Activated naive CD8-positive, alpha-beta T cell treated with anti-CD3 and anti-CD28 coated beads, Interleukin-2, amount 50 U/mL, for 24 hours (primary cell): ENCODE data around the gene GOLGA8A.
A peak's percentile ranks its signal among the peaks of the same experiment; 100 is the strongest.

Source experiments
- ATAC-seq: fragments of 150-1000 bp; cut with Tn5 transposase; one replicate; pipeline ENCODE4 v1.10.0; 2021
- DNase-seq: peaks from one replicate; pipeline ENCODE4 v3.0.0; 2021
- H3K27ac Mint-ChIP-seq: one replicate; pipeline ENCODE4 v1.8.0; 2021; ENCODE audit warnings: mild to moderate bottlenecking, mixed read lengths
- H3K27me3 Mint-ChIP-seq: one replicate; pipeline ENCODE4 v1.8.0; 2021; ENCODE audit warnings: mixed read lengths
- H3K36me3 Mint-ChIP-seq: one replicate; pipeline ENCODE4 v1.8.0; 2021; ENCODE audit warnings: low read depth, mixed read lengths
- H3K4me1 Mint-ChIP-seq: one replicate; pipeline ENCODE4 v1.8.0; 2021; ENCODE audit warnings: mixed read lengths
- H3K4me3 Mint-ChIP-seq: one replicate; pipeline ENCODE4 v1.8.0; 2021; ENCODE audit warnings: mild to moderate bottlenecking, moderate library complexity, mixed read lengths
- H3K9me3 Mint-ChIP-seq: one replicate; pipeline ENCODE4 v1.8.0; 2021; ENCODE audit warnings: mixed read lengths

The GOLGA8A gene

DNA sequence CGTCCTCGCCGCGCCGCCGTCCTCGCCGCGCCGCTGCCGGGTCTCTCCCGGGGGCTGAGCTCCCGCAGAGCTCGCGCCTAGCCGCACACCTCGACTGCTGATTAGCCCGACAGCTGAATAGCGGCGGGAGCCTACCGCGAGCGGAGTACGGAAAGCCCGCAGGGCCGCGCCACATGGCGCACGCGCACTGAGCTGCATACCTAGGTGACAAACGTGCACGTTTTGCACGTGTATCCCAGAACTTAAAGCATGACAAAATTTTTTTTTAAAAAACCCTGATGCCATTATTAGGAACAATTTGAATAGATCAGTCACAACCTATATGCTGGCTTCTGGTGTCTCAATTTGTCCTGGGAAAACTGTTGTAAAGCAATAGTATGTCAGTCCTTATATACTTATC lies at the start of gene GOLGA8A:
Gene GOLGA8A (minus strand): TSS at position 122 of the 400 bp plus-strand sequence. CDS start 48,117 bp downstream, outside the sequence.
- DNase-seq: peak; percentile 85
- H3K4me1 Mint-ChIP-seq: peaks cover 17% of the 10 kb centered on the region
- H3K27me3 Mint-ChIP-seq: peaks cover 7% of the 10 kb centered on the region
- H3K36me3 Mint-ChIP-seq: peaks cover 20% of the 10 kb centered on the region
- H3K9me3 Mint-ChIP-seq: no peaks in the 10 kb centered on the region
- ATAC-seq: peak; percentile 63
- H3K27ac Mint-ChIP-seq: peak within 1 kb of the TSS; percentile 97
- H3K4me3 Mint-ChIP-seq: peak within 1 kb of the TSS; percentile 87

DNA sequence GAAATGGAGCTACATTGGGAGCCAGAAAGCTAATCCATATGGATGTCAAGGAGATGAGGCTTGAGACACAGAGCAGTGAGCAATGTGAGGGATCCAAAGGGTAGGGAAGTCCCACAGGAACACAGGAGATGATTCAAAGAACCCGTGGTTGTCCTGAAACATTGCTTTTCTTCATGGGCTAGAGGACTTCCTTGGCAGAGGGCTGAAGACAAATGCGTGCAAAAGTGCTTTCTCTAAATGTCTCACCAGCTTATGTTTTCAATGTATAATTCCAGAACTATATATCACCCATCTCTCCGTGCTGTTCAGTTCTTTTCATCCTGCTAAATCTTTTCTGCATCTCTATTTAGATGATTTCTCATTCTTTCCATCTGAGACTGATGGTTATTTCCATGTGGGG lies 46.0 kb upstream of the GOLGA8A start:
- H3K9me3 Mint-ChIP-seq: peaks cover 3% of the 10 kb centered on the region
- H3K4me3 Mint-ChIP-seq: no peak overlapping the region
- ATAC-seq (peak; percentile 65), DNase-seq (no peak)
- no peaks in the 10 kb centered on the region for H3K36me3 Mint-ChIP-seq
- H3K27me3 Mint-ChIP-seq: peaks cover 60% of the 10 kb centered on the region
- no peak overlapping the region for H3K27ac Mint-ChIP-seq
- H3K4me1 Mint-ChIP-seq: peaks cover 13% of the 10 kb centered on the region

DNA sequence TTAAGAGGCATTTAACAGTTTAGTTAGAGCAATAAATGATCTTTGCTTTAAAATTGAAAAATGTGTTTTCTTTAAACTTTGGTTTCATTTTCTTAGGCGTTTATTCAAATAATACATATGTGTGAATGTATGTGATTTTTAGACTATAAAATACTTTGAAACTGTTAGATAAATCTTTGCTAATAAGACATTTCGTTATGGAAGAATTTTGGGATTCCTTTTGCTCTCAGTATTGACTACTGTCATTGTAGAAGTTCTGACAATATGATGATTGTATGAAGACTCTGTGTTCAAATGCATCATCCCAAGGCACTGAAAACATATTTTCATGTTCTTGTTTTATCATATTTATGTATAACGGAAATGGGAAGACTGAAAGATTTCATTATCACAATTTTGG lies 43.8 kb upstream of the GOLGA8A start:
- H3K9me3 Mint-ChIP-seq: no peaks in the 10 kb centered on the region
- DNase-seq (no peak), ATAC-seq (no peak)
- no peak overlapping the region for H3K27ac Mint-ChIP-seq
- no peaks in the 10 kb centered on the region for H3K36me3 Mint-ChIP-seq
- peaks cover 13% of the 10 kb centered on the region for H3K4me1 Mint-ChIP-seq
- peaks cover 58% of the 10 kb centered on the region for H3K27me3 Mint-ChIP-seq
- H3K4me3 Mint-ChIP-seq: no peak overlapping the region

- Mint-ChIP-seq H3K27me3 (peaks cover 32% of the 10 kb centered on the region), H3K4me1 (peaks cover 19% of the 10 kb centered on the region), H3K4me3 (no peak overlapping the region), H3K36me3 (no peaks in the 10 kb centered on the region), H3K27ac (no peak overlapping the region), H3K9me3 (no peaks in the 10 kb centered on the region)
- DNase-seq (no peak), ATAC-seq (no peak)
Observed at GRCh38 chr15:34473840-34474239, 36.2 kb upstream of the GOLGA8A start.

DNA sequence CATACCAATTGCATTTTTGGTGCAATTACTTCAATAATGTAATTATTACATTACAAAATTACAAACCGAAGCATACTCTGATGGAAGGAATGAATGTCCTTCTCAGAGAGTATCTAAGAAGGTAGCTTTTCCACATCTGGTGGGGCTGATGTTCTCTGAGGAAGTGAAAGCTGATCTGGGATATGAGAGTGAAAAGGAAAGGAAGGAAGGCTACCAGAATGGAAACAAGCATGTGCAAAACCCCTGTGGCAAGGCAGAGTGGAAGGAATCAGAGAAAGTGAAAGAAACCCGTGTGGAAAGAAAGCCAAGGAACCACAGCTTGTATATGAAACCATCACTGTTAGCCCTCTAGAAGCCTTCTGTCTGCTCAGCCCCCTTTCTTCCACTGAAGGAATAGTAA lies 35.3 kb upstream of the GOLGA8A start:
- Mint-ChIP-seq H3K27ac (no peak overlapping the region), H3K27me3 (peaks cover 24% of the 10 kb centered on the region), H3K4me1 (peaks cover 20% of the 10 kb centered on the region), H3K9me3 (no peaks in the 10 kb centered on the region), H3K4me3 (no peak overlapping the region), H3K36me3 (no peaks in the 10 kb centered on the region)
- ATAC-seq (no peak), DNase-seq (no peak)

DNA sequence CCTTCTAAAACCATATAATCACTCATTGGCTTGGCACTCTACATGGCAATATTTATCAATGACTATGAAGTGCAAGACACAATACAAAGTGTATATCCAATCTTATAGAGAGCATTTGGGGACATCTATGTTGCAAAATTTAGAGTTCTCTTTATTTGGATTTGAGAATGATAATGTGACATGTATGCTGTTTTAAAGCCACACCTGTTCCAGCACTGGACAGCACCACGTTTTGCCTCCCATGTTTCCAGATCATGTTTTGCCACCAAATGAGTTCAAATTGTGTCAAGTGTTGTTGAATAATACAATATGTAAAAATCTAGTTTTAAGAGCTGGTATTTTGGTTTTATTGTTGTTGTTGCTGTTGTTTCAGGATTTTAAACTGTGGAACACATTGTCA lies 33.3 kb upstream of the GOLGA8A start:
- Mint-ChIP-seq H3K4me3 (no peak overlapping the region), H3K9me3 (no peaks in the 10 kb centered on the region), H3K36me3 (no peaks in the 10 kb centered on the region), H3K27ac (peak overlapping the region; percentile 36), H3K4me1 (peaks cover 20% of the 10 kb centered on the region), H3K27me3 (peaks cover 19% of the 10 kb centered on the region)
- DNase-seq (no peak), ATAC-seq (no peak)

- Mint-ChIP-seq H3K4me1 (peaks cover 20% of the 10 kb centered on the region), H3K27ac (no peak overlapping the region), H3K4me3 (no peak overlapping the region), H3K36me3 (no peaks in the 10 kb centered on the region), H3K9me3 (no peaks in the 10 kb centered on the region), H3K27me3 (peaks cover 13% of the 10 kb centered on the region)
- ATAC-seq (peak; percentile 80), DNase-seq (no peak)
Observed at GRCh38 chr15:34470091-34470490, 32.5 kb upstream of the GOLGA8A start.

DNA sequence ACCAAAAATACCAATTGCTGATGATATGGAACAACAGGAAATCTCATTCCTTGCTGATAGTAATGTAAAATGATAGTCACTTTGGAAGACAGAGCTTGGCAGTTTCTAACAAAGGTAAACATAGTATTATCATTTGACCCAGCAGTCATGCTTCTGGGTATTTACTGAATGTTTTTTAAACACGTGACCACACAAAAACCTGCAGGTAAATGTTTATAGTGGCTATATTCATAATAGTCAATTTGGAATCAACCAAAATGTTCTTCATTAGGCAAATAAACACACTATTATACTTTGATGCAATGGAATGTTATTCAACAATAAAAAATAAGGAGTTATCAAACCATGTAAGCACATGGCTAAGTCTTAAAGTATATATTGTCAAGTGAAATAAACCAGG lies 24.1 kb upstream of the GOLGA8A start:
- DNase-seq (no peak), ATAC-seq (no peak)
- H3K27ac Mint-ChIP-seq: no peak overlapping the region
- no peaks in the 10 kb centered on the region for H3K36me3 Mint-ChIP-seq
- no peaks in the 10 kb centered on the region for H3K4me1 Mint-ChIP-seq
- no peak overlapping the region for H3K4me3 Mint-ChIP-seq
- no peaks in the 10 kb centered on the region for H3K9me3 Mint-ChIP-seq
- peaks cover 20% of the 10 kb centered on the region for H3K27me3 Mint-ChIP-seq

DNA sequence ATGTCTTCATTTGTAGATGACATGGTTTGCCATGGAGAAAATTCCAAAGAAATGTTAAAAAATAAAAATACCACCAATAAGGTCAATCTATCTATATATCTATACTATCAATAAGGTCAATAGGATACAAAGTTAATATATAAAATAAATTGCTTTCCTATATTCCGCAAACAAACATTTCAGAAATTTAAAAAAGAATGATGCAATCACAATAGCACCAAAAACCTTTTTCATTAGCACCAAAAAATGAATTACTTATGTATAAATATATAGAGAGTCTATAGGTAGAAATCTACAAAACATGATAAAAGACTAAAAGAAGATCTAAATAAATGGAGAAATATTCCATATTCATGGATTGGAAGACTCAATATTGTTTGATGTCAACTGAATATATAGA lies 22.8 kb upstream of the GOLGA8A start:
- Mint-ChIP-seq H3K9me3 (no peaks in the 10 kb centered on the region), H3K36me3 (no peaks in the 10 kb centered on the region), H3K27me3 (peaks cover 20% of the 10 kb centered on the region), H3K27ac (no peak overlapping the region), H3K4me1 (no peaks in the 10 kb centered on the region), H3K4me3 (no peak overlapping the region)
- DNase-seq (no peak), ATAC-seq (no peak)

DNA sequence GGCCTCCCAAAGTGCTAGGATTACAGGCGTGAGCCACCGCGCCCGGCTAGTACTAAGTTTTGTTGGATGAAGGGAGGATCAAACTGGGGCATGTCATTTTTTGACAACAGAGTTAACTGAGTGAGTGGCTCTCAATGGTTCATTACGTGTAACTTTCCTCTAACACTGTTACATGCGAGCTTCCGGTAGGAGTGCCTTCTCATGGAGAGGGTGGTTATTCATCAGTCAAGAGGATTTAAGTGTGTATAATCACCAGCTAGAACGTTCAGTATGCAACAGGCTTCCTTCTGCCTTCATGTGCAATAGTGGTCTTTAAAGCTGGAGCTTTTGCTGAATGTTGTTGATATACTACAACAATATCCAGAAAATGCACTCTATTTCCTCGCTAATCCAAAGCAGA lies 19.1 kb upstream of the GOLGA8A start:
- no peaks in the 10 kb centered on the region for H3K9me3 Mint-ChIP-seq
- H3K4me1 Mint-ChIP-seq: no peaks in the 10 kb centered on the region
- DNase-seq: no peak

GRCh38 chr15:34442891-34443290 lies 5.3 kb upstream of the GOLGA8A start:
- Mint-ChIP-seq H3K36me3 (no peaks in the 10 kb centered on the region), H3K4me3 (no peak overlapping the region), H3K27me3 (peaks cover 34% of the 10 kb centered on the region), H3K27ac (no peak overlapping the region), H3K9me3 (no peaks in the 10 kb centered on the region), H3K4me1 (peaks cover 3% of the 10 kb centered on the region)
- DNase-seq (no peak), ATAC-seq (no peak)

More for the DNA sequence above, 19.1 kb upstream of the GOLGA8A start:
- ATAC-seq: no peak
- H3K36me3 Mint-ChIP-seq: no peaks in the 10 kb centered on the region
- H3K27me3 Mint-ChIP-seq: peaks cover 22% of the 10 kb centered on the region
- H3K4me3 Mint-ChIP-seq: no peak overlapping the region
- no peak overlapping the region for H3K27ac Mint-ChIP-seq

- no peak for ATAC-seq
Observed at GRCh38 chr15:34439878-34440277, 2.3 kb upstream of the GOLGA8A start.

GRCh38 chr15:34436956-34437442 lies 609 bp downstream of the GOLGA8A start:
- H3K27me3 Mint-ChIP-seq: peaks cover 5% of the 10 kb centered on the region
- peaks cover 27% of the 10 kb centered on the region for H3K36me3 Mint-ChIP-seq
- no peak overlapping the region for H3K27ac Mint-ChIP-seq
- DNase-seq (peak; percentile 60), ATAC-seq (peak; percentile 60)
- H3K4me3 Mint-ChIP-seq: peak overlapping the region; percentile 84
- peaks cover 17% of the 10 kb centered on the region for H3K4me1 Mint-ChIP-seq
- H3K9me3 Mint-ChIP-seq: no peaks in the 10 kb centered on the region

More at GRCh38 chr15:34439878-34440277, 2.3 kb upstream of the GOLGA8A start:
- Mint-ChIP-seq H3K27me3 (peaks cover 21% of the 10 kb centered on the region), H3K36me3 (peaks cover 11% of the 10 kb centered on the region), H3K9me3 (no peaks in the 10 kb centered on the region), H3K27ac (no peak overlapping the region), H3K4me3 (no peak overlapping the region), H3K4me1 (peaks cover 17% of the 10 kb centered on the region)
- DNase-seq: no peak

DNA sequence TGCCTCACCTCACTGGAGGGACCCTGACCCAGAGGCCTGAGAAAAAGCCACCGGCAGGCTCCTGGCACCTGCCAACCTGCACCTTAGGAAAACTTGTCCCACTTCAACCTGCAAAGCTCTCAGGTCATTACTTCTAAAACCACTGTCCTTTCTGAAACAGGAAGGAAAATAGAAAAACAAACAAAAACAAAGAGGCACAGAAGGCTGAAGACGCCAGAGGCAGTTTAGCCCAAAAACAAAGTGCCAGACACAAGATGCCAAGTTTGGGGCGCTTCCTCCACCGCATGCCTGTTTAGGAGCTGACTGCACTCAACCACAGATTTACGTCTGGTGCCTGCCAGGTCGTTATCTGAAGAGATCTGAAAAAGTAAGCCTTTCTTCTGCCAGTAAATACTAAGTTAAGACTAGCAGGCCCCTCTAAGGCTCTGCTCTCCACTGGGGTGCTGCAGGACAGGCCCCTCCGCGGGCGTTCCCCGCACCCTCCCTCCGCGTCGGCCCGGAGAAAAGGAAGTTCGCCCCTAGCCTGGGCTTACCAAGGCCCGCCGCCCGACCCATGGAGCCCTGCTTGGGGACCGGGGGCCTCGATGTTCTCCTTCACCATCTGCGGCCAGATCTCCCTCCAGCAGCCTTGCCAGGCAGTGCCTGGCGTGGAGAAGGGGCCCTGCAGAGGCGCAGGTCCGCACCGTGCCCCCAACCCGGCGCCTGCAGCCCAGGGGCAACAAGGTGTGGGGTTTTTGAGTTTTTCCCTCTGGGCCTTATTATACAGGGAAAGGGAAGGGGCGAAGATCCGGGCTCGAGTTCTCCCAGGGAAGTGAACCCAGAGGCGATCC lies 1.3 kb downstream of the GOLGA8A start:
- H3K9me3 Mint-ChIP-seq: no peaks in the 10 kb centered on the region
- H3K4me1 Mint-ChIP-seq: peaks cover 17% of the 10 kb centered on the region
- H3K4me3 Mint-ChIP-seq: peak overlapping the region; percentile 84
- peak; percentile 20 for DNase-seq
- H3K36me3 Mint-ChIP-seq: peaks cover 31% of the 10 kb centered on the region
- peak overlapping the region; percentile 62 for H3K27ac Mint-ChIP-seq
- H3K27me3 Mint-ChIP-seq: peaks cover 2% of the 10 kb centered on the region
- peak; percentile 45 for ATAC-seq

- Mint-ChIP-seq H3K36me3 (peaks cover 35% of the 10 kb centered on the region), H3K4me3 (peak overlapping the region; percentile 84), H3K27ac (no peak overlapping the region), H3K27me3 (no peaks in the 10 kb centered on the region), H3K4me1 (peaks cover 17% of the 10 kb centered on the region), H3K9me3 (no peaks in the 10 kb centered on the region)
- DNase-seq (no peak), ATAC-seq (no peak)
Observed at GRCh38 chr15:34435658-34436057, 1.9 kb downstream of the GOLGA8A start.
